Measurements from ENCODE around the gene PKD2L1.
A peak's percentile ranks its signal among the peaks of the same experiment; 100 is the strongest.

PKD2L1 gene

GRCh38 chr10:100356067-100357017 lies 26.3 kb upstream of the PKD2L1 start:
- no peak for DNase-seq (ENCODE audit: low spot score)

GRCh38 chr10:100355086-100355485 lies 25.1 kb upstream of the PKD2L1 start:
- DNase-seq (ENCODE audit: low spot score) = no peak

GRCh38 chr10:100353770-100354485 lies 23.9 kb upstream of the PKD2L1 start:
- no peak for DNase-seq (ENCODE audit: low spot score)

- no peak for DNase-seq (ENCODE audit: low spot score)
These were observed 21.0 kb upstream of the PKD2L1 start for GRCh38 chr10:100350914-100351485.

- DNase-seq (ENCODE audit: low spot score) = no peak
These were observed 19.6 kb upstream of the PKD2L1 start for GRCh38 chr10:100349672-100350071.

GRCh38 chr10:100349087-100349486 lies 19.1 kb upstream of the PKD2L1 start:
- no peak for DNase-seq (ENCODE audit: low spot score)

- DNase-seq (ENCODE audit: low spot score) = no peak
These were observed 18.4 kb upstream of the PKD2L1 start for GRCh38 chr10:100348389-100348927.

- no peak for DNase-seq (ENCODE audit: low spot score)
These were observed 17.7 kb upstream of the PKD2L1 start for GRCh38 chr10:100347568-100348195.

- DNase-seq (ENCODE audit: low spot score) = peak; percentile 79
These were observed 16.9 kb upstream of the PKD2L1 start, which contains the start of gene SCD for GRCh38 chr10:100346765-100347567. SCD (plus strand) TSS chr10:100347233; CDS start chr10:100347505, 272 bp downstream.

- no peak for DNase-seq (ENCODE audit: low spot score)
These were observed 16.3 kb upstream of the PKD2L1 start for GRCh38 chr10:100346351-100346764.

GRCh38 chr10:100345570-100346330 lies 15.7 kb upstream of the PKD2L1 start:
- no peak for DNase-seq (ENCODE audit: low spot score)

- DNase-seq (ENCODE audit: low spot score) = no peak
These were observed 14.3 kb upstream of the PKD2L1 start for GRCh38 chr10:100344241-100344788.

- no peak for DNase-seq (ENCODE audit: low spot score)
These were observed 12.6 kb upstream of the PKD2L1 start for GRCh38 chr10:100342627-100342972.

- DNase-seq (ENCODE audit: low spot score) = peak; percentile 45
These were observed 12.1 kb upstream of the PKD2L1 start for GRCh38 chr10:100341953-100342626.

GRCh38 chr10:100340948-100341847 lies 11.2 kb upstream of the PKD2L1 start:
- DNase-seq (ENCODE audit: low spot score) = no peak

GRCh38 chr10:100339236-100339635 lies 9.2 kb upstream of the PKD2L1 start:
- DNase-seq (ENCODE audit: low spot score) = no peak

- DNase-seq (ENCODE audit: low spot score) = peak; percentile 77
These were observed 8.5 kb upstream of the PKD2L1 start for GRCh38 chr10:100338434-100339036.

GRCh38 chr10:100334762-100335161 lies 4.7 kb upstream of the PKD2L1 start:
- no peak for DNase-seq (ENCODE audit: low spot score)

All from CD4-positive, alpha-beta T cell treated with Interleukin-15 for 4 hours (primary cell).